ENCODE results near the gene SERPINE3. TPM values are rescaled to one million over a fixed set of nuclear protein-coding genes. Genes with fewer than 3 reads are reported as not detected.

Gene SERPINE3
- total RNA-seq, 4 donors from 2014 or later = 0.12 TPM; not detected in 3

DNA sequence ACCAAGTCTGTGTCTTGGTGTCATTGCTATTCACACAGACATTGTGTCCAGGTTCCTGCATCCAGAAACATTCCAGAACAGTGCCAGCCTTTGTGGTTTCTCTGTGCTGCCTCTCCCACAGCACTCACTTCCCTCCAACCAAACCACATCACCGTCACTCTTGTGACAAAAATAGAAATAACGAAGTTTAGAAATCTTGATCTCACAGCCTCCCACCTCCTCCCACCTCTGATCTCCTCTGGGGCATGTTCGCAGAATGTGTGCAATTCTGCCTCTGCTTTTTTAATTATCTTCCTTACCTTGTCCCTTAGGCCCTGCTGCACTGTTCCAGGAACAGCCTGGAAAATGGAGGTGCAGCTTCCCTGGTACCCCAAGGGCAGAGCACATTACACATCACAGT, 8.7 kb upstream of the SERPINE3 start:
- TF ChIP-seq, protein P1, sequence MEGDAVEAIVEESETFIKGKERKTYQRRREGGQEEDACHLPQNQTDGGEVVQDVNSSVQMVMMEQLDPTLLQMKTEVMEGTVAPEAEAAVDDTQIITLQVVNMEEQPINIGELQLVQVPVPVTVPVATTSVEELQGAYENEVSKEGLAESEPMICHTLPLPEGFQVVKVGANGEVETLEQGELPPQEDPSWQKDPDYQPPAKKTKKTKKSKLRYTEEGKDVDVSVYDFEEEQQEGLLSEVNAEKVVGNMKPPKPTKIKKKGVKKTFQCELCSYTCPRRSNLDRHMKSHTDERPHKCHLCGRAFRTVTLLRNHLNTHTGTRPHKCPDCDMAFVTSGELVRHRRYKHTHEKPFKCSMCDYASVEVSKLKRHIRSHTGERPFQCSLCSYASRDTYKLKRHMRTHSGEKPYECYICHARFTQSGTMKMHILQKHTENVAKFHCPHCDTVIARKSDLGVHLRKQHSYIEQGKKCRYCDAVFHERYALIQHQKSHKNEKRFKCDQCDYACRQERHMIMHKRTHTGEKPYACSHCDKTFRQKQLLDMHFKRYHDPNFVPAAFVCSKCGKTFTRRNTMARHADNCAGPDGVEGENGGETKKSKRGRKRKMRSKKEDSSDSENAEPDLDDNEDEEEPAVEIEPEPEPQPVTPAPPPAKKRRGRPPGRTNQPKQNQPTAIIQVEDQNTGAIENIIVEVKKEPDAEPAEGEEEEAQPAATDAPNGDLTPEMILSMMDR (IDR thresholded peaks at IDR 0.05) = no peak
- TF ChIP-seq POLR2A (IDR thresholded peaks at IDR 0.05) = no peak
- no peak for DNase-seq (ENCODE audit: low spot score in 2 of 2)
- WGBS, 2 donors = 46 to 49% methylated on average over 3 of the region's 3 CpGs
- intact Hi-C loops (cut with DNase I; ENCODE audit: low total_unique reads) = no loop called here
- H3K4me3 ChIP-seq (ENCODE audit: low read depth, poor library complexity, severe bottlenecking) = no peak overlapping the region

DNA sequence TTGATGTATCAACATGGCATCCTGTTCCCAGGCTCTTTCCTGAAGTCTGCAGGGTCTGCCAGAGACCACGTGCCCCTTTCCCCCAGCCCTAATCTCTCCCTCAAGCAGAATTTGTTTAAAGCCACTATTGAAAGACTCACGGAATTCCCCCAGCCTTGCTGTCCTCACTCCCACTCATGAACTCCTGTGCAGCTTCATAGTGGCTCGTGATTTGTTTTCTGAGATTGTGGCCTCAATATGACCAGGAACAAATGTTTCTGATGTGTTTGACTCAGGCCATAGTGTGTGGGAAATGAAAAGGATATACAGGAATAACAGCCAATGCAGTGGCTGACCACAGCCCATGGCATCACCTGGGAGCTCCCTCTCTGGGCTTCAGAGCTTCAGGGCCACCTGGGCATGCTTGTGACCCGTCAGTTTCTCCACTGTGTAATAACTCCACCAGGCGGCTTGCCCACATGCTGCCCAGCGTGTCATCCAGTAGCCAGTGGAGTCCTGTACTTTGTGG, 8.1 kb upstream of the SERPINE3 start:
- TF ChIP-seq, protein P1 (IDR thresholded peaks at IDR 0.05) = no peak
- no peak for TF ChIP-seq POLR2A (IDR thresholded peaks at IDR 0.05)
- WGBS, 2 donors = 70 to 77% methylated on average over 6 of the region's 6 CpGs

DNA sequence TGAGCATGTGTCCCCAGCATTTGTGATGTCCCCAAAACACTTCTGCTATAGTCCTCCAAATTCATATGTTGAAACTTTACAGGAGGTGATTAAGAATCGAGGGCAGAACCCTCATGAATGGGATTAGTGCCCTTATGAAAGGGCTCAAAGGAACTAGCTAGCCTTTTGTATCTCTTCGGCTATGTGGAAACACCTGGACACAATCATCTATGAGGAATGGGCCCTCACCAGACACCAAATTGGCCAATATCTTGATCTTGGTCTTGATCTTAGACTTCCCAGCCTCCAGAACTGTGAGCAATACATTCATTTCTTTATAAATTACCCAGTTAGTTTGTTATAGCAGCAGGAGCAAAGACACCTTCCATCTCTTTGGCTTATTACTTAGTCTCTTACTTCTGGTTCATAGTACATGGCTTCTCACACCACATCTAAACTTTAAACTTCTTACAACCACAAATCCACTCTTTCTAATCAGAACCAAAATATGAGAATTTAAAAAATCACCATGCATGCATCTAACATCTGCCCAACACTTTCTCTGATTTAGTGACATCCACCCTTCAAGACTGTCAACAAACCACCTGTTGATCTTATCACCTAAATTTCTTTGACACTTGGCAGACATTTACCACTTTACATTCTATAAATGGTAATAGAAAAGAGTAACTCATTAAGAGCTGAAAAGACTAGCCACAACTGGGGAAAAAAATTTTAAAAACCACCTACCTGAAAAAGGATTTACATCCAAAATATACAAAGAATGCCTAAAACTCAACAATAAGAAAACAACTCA, 6.7 kb upstream of the SERPINE3 start:
- intact Hi-C loops (cut with DNase I; ENCODE audit: low total_unique reads) = no loop called here
- no peak for TF ChIP-seq POLR2A (IDR thresholded peaks at IDR 0.05)
- WGBS, 2 donors = 83 to 90% methylated on average over 2 of the region's 2 CpGs
- DNase-seq (ENCODE audit: low spot score in 2 of 2) = no peak
- no peak overlapping the region for H3K4me3 ChIP-seq (ENCODE audit: low read depth, poor library complexity, severe bottlenecking)

More for the DNA sequence above, 8.1 kb upstream of the SERPINE3 start:
- intact Hi-C loops (cut with DNase I; ENCODE audit: low total_unique reads) = no loop called here
- no peak for DNase-seq (ENCODE audit: low spot score in 2 of 2)
- no peak overlapping the region for H3K4me3 ChIP-seq (ENCODE audit: low read depth, poor library complexity, severe bottlenecking)

- intact Hi-C loops (cut with DNase I; ENCODE audit: low total_unique reads) = no loop called here
- no peak for TF ChIP-seq POLR2A (IDR thresholded peaks at IDR 0.05)
- TF ChIP-seq, protein P1 (IDR thresholded peaks at IDR 0.05) = no peak
- H3K4me3 ChIP-seq (ENCODE audit: low read depth, poor library complexity, severe bottlenecking) = no peak overlapping the region
- DNase-seq (ENCODE audit: low spot score in 2 of 2) = no peak
These were observed 6.1 kb upstream of the SERPINE3 start for GRCh38 chr13:51333421-51333820.

GRCh38 chr13:51333826-51334225, 5.7 kb upstream of the SERPINE3 start:
- TF ChIP-seq POLR2A (IDR thresholded peaks at IDR 0.05) = no peak
- TF ChIP-seq, protein P1 (IDR thresholded peaks at IDR 0.05) = no peak
- no peak overlapping the region for H3K4me3 ChIP-seq (ENCODE audit: low read depth, poor library complexity, severe bottlenecking)
- intact Hi-C loops (cut with DNase I; ENCODE audit: low total_unique reads) = no loop called here
- DNase-seq (ENCODE audit: low spot score in 2 of 2) = no peak

- TF ChIP-seq, protein P1 (IDR thresholded peaks at IDR 0.05) = no peak
- no peak for TF ChIP-seq POLR2A (IDR thresholded peaks at IDR 0.05)
- no peak overlapping the region for H3K4me3 ChIP-seq (ENCODE audit: low read depth, poor library complexity, severe bottlenecking)
- intact Hi-C loops (cut with DNase I; ENCODE audit: low total_unique reads) = no loop called here
- 85 to 89% methylated on average over 5 of the region's 5 CpGs for WGBS, 2 donors
- no peak for DNase-seq (ENCODE audit: low spot score in 2 of 2)
These were observed 2.7 kb upstream of the SERPINE3 start for GRCh38 chr13:51336746-51337145.
